Body of pancreas (tissue), 4 donors: ENCODE results near the gene PIEZO1.

Experiments
- POLR2A ChIP-seq, 3 donors: fragments of 450-650 bp; IDR thresholded peaks; one replicate each; pipeline ENCODE4 v1.6.1; 2016; ENCODE audit warnings: antibody characterized with exemption in 3 of 3, mild to moderate bottlenecking in 2 of 3
- TF ChIP-seq, protein P1 (sequence below), 7 experiments: fragments of 450-650 bp in 4 of 7; fragments of 200-600 bp in 3 of 7; sonication (generic) in 3 of 7; IDR thresholded peaks; one replicate each; pipeline ENCODE4 v1.5.1; 2016 to 2019; ENCODE audit warnings: antibody characterized with exemption in 7 of 7

DNA sequence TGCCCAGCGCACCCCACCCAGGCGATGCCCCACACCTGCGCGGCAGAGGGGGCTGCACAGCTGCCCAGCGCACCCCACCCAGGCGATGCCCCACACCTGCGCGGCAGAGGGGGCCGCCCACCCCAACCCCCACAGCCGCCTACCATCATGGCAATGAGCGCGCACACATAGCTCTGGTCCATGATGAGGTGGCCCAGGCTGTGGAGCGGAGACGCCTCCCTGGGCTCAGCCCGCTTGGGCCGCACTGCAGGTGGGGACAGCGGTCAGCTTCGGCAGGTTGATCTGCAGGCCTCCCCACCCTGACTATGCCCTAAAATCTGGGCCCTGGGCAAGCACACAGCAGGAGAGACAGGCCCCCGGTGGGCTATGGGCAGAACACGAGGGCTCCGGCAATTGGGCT lies 48.5 kb downstream of the PIEZO1 start:
- TF ChIP-seq, protein P1, sequence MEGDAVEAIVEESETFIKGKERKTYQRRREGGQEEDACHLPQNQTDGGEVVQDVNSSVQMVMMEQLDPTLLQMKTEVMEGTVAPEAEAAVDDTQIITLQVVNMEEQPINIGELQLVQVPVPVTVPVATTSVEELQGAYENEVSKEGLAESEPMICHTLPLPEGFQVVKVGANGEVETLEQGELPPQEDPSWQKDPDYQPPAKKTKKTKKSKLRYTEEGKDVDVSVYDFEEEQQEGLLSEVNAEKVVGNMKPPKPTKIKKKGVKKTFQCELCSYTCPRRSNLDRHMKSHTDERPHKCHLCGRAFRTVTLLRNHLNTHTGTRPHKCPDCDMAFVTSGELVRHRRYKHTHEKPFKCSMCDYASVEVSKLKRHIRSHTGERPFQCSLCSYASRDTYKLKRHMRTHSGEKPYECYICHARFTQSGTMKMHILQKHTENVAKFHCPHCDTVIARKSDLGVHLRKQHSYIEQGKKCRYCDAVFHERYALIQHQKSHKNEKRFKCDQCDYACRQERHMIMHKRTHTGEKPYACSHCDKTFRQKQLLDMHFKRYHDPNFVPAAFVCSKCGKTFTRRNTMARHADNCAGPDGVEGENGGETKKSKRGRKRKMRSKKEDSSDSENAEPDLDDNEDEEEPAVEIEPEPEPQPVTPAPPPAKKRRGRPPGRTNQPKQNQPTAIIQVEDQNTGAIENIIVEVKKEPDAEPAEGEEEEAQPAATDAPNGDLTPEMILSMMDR (IDR thresholded peaks at IDR 0.05) = no peak
- no peak for TF ChIP-seq POLR2A (IDR thresholded peaks at IDR 0.05)
